H1 (cell line): Measurements from ENCODE around the gene ARHGAP4. TPM values are rescaled to one million over a fixed set of nuclear protein-coding genes. Genes with fewer than 3 reads are reported as not detected.

Source experiments
- CTCF ChIA-PET: fragments of 300-600 bp; sonication (Branson Sonifier 250); formaldehyde crosslinking; loops from one replicate; lab custom pipeline; 2021; ENCODE audit not compliant: partially characterized antibody; lab: Charles Lee
- POLR2A ChIA-PET: fragments of 300-600 bp; sonication (Branson Sonifier 250); formaldehyde crosslinking; loops from one replicate; lab custom pipeline; 2021; ENCODE audit warnings: inconsistent platforms; ENCODE audit not compliant: partially characterized antibody; lab: Charles Lee
- DNase-seq, 2 experiments: peaks; one replicate each; pipeline versions ENCODE4 v3.0.0 to v3.0.0-alpha.2; 2010 to 2022; ENCODE audit warnings: low spot score in 2 of 2, low read depth in 1 of 2, mixed read lengths in 1 of 2
- FAIRE-seq: peaks from 2 replicates; lab custom pipeline; 2011; peaks lifted over from hg19 to GRCh38; lab: Jason Lieb, UNC
- H2AFZ ChIP-seq: 2 replicates; pipeline ENCODE4 v1.8.1; 2012; ENCODE audit warnings: low read length, inconsistent platforms
- H2AK5ac ChIP-seq: 2 replicates; pipeline ENCODE4 v1.6.1; 2013; ENCODE audit warnings: low read depth, low read length
- H2BK120ac ChIP-seq: replicated peaks from 2 replicates; pipeline ENCODE3; 2013; ENCODE audit warnings: low read depth, low read length, inconsistent platforms
- H2BK12ac ChIP-seq: 2 replicates; pipeline ENCODE4 v1.6.1; 2013; ENCODE audit warnings: low read depth, low read length
- H2BK15ac ChIP-seq: 2 replicates; pipeline ENCODE4 v1.6.1; 2013; ENCODE audit warnings: low read length
- H2BK20ac ChIP-seq: 2 replicates; pipeline ENCODE4 v1.6.1; 2013; ENCODE audit warnings: low read length
- H2BK5ac ChIP-seq: 2 replicates; pipeline ENCODE4 v1.6.1; 2013; ENCODE audit warnings: low read depth, low read length
- H3K14ac ChIP-seq: 2 replicates; pipeline ENCODE4 v1.6.1; 2013; ENCODE audit warnings: inconsistent platforms; ENCODE audit not compliant: insufficient read length
- H3K18ac ChIP-seq: 2 replicates; pipeline ENCODE4 v1.6.1; 2013; ENCODE audit warnings: low read length; ENCODE audit errors: extremely low read depth
- H3K23ac ChIP-seq: 2 replicates; pipeline ENCODE4 v1.6.1; 2013; ENCODE audit warnings: inconsistent platforms; ENCODE audit not compliant: insufficient read length
- H3K23me2 ChIP-seq: 2 replicates; pipeline ENCODE4 v1.6.1; 2013; ENCODE audit warnings: low read depth, low read length
- H3K27ac ChIP-seq: 2 replicates; pipeline ENCODE4 v1.6.1; 2011; ENCODE audit warnings: low read depth, low read length, inconsistent platforms
- H3K27me3 ChIP-seq, 4 experiments: replicated peaks in 1 of 4; 1 replicate in 1 of 4; 2 replicates in 3 of 4; pipeline versions ENCODE4 v1.6.1 to v1.8.1; 2011 to 2013; ENCODE audit warnings: low read length in 3 of 4, mild to moderate bottlenecking in 3 of 4, inconsistent platforms in 2 of 4, mixed read lengths in 2 of 4, moderate library complexity in 1 of 4; ENCODE audit not compliant: control insufficient read depth in 3 of 4, insufficient read depth in 3 of 4; ENCODE audit errors: extremely low read depth in 1 of 4
- H3K36me3 ChIP-seq, 4 experiments: 2 replicates each; pipeline versions ENCODE4 v1.6.1 to v1.8.1; 2011 to 2013; ENCODE audit warnings: mild to moderate bottlenecking in 4 of 4, low read length in 3 of 4, moderate library complexity in 2 of 4, control low read depth in 1 of 4, inconsistent platforms in 1 of 4; ENCODE audit not compliant: insufficient read depth in 4 of 4, control insufficient read depth in 2 of 4
- H3K4ac ChIP-seq: replicated peaks from 2 replicates; pipeline ENCODE3; 2013; ENCODE audit warnings: low read length, low read depth, mixed read lengths, inconsistent platforms; ENCODE audit not compliant: insufficient read length
- H3K4me1 ChIP-seq, 4 experiments: replicated peaks in 1 of 4; 1 replicate in 1 of 4; 2 replicates in 3 of 4; pipeline versions ENCODE4 v1.6.1 to v1.8.1; 2011 to 2013; ENCODE audit warnings: low read length in 3 of 4, inconsistent platforms in 2 of 4, mixed read lengths in 1 of 4; ENCODE audit not compliant: insufficient read depth in 4 of 4, control insufficient read depth in 3 of 4
- H3K4me2 ChIP-seq, 2 experiments: 2 replicates each; pipeline versions ENCODE4 v1.6.1 to v1.8.1; 2011 to 2013; ENCODE audit warnings: low read depth in 2 of 2, low read length in 2 of 2, control low read depth in 1 of 2, inconsistent platforms in 1 of 2, mild to moderate bottlenecking in 1 of 2; ENCODE audit not compliant: insufficient read depth in 1 of 2
- H3K4me3 ChIP-seq, 4 experiments: fragments of 200-600, 300-600 bp in 1 of 4; sonication (generic), shearing (Covaris generic), sonication (Bioruptor Twin) in 1 of 4; 2 replicates each; pipeline versions ENCODE4 v1.5.1 to v1.8.1; 2011 to 2016; ENCODE audit warnings: low read length in 4 of 4, low read depth in 3 of 4, control low read depth in 2 of 4, inconsistent platforms in 2 of 4, mild to moderate bottlenecking in 2 of 4, mixed read lengths in 1 of 4, moderate library complexity in 1 of 4; ENCODE audit not compliant: insufficient read depth in 2 of 4; ENCODE audit errors: extremely low read depth in 1 of 4
- H3K56ac ChIP-seq: replicated peaks from 2 replicates; pipeline ENCODE3; 2013; ENCODE audit warnings: low read depth, mild to moderate bottlenecking, mixed read lengths, low read length, inconsistent platforms; ENCODE audit not compliant: insufficient read length
- H3K79me1 ChIP-seq: 2 replicates; pipeline ENCODE4 v1.6.1; 2013; ENCODE audit warnings: low read depth, low read length, control low read depth
- H3K79me2 ChIP-seq, 2 experiments: 2 replicates each; pipeline versions ENCODE4 v1.6.1 to v1.8.1; 2012 to 2013; ENCODE audit warnings: low read length in 2 of 2, mild to moderate bottlenecking in 2 of 2, inconsistent platforms in 1 of 2; ENCODE audit not compliant: insufficient read depth in 2 of 2, control insufficient read depth in 1 of 2
- H3K9ac ChIP-seq, 4 experiments: replicated peaks in 1 of 4; 1 replicate in 1 of 4; 2 replicates in 3 of 4; pipeline versions ENCODE4 v1.6.1 to v1.8.1; 2011 to 2013; ENCODE audit warnings: low read depth in 3 of 4, low read length in 3 of 4, control low read depth in 2 of 4, mild to moderate bottlenecking in 2 of 4, moderate library complexity in 2 of 4, inconsistent platforms in 1 of 4; ENCODE audit errors: extremely low read depth in 1 of 4
- H3K9me3 ChIP-seq, 2 experiments: 2 replicates each; pipeline versions ENCODE4 v1.6.1 to v1.8.1; 2012 to 2013; ENCODE audit warnings: mild to moderate bottlenecking in 2 of 2, moderate library complexity in 2 of 2, control low read depth in 1 of 2, inconsistent platforms in 1 of 2, low read depth in 1 of 2, low read length in 1 of 2, mixed read lengths in 1 of 2; ENCODE audit not compliant: insufficient read depth in 2 of 2
- H4K20me1 ChIP-seq, 2 experiments: replicated peaks in 1 of 2; 2 replicates each; pipeline versions ENCODE3 to v1.8.1; 2011 to 2013; ENCODE audit warnings: inconsistent platforms in 2 of 2, low read length in 2 of 2, mild to moderate bottlenecking in 1 of 2; ENCODE audit not compliant: insufficient read depth in 2 of 2, control insufficient read depth in 1 of 2
- H4K5ac ChIP-seq: 2 replicates; pipeline ENCODE4 v1.6.1; 2013; ENCODE audit warnings: low read length, low read depth, mixed read lengths, inconsistent platforms; ENCODE audit not compliant: insufficient read length
- H4K8ac ChIP-seq: 2 replicates; pipeline ENCODE4 v1.8.0; 2013; ENCODE audit warnings: mild to moderate bottlenecking, moderate library complexity, low read length, inconsistent platforms; ENCODE audit not compliant: insufficient read depth; ENCODE audit errors: extremely low read depth
- H4K91ac ChIP-seq: replicated peaks from 2 replicates; pipeline ENCODE3; 2013; ENCODE audit warnings: low read length, mixed read lengths, inconsistent platforms; ENCODE audit not compliant: insufficient read length
- CTBP2 ChIP-seq: IDR thresholded peaks from 2 replicates; pipeline ENCODE4 v1.7.0; 2011; ENCODE audit warnings: borderline replicate concordance, mild to moderate bottlenecking, moderate library complexity, mixed read lengths, low read length; ENCODE audit not compliant: insufficient read depth, insufficient read length
- NRF1 ChIP-seq: IDR thresholded peaks from 2 replicates; pipeline ENCODE4 v1.6.1; 2011; ENCODE audit warnings: mild to moderate bottlenecking, low read depth, low read length, improper control_type of control experiment
- POLR2AphosphoS5 ChIP-seq: IDR thresholded peaks from 2 replicates; pipeline ENCODE4 v1.6.1; 2011; ENCODE audit warnings: low read depth, low read length
- SAP30 ChIP-seq: fragments of 300-600 bp; sonication (generic); IDR thresholded peaks from 2 replicates; pipeline ENCODE4 v1.7.1; 2012; ENCODE audit warnings: low read length, moderate library complexity, mild to moderate bottlenecking, inconsistent platforms; ENCODE audit not compliant: insufficient read depth, insufficient replicate concordance
- WGBS, 2 experiments: shearing (Covaris generic) in 1 of 2; methylation state at CpG; one replicate each; pipeline versions ENCODE4 v1.1.6 to v1.1.7; 2013 to 2015; ENCODE audit warnings: low lambda C conversion rate in 2 of 2, mixed read lengths in 2 of 2, inconsistent platforms in 1 of 2, low coverage in 1 of 2, missing lambda C conversion rate in 1 of 2; ENCODE audit not compliant: insufficient replicate concordance in 2 of 2, insufficient coverage in 1 of 2, insufficient read length in 1 of 2; ENCODE audit errors: extremely low coverage in 1 of 2, missing lambda C conversion rate in 1 of 2; 5-methylcytosine and 5-hydroxymethylcytosine counted together
- polyA plus RNA-seq, 7 experiments: library from polyadenylated mRNA; depleted of rRNA in 3 of 7; stranded (reverse) in 5 of 7; unstranded in 2 of 7; fragments of >200 nt in 5 of 7; fragments of 200-250 nt in 2 of 7; gene quantifications; 1 replicate in 5 of 7; 2 replicates in 1 of 7; 4 replicates in 1 of 7; pipeline versions ENCODE4 v1.2.1 to v1.2.3, GENCODE V29; 2011 to 2013; ENCODE audit warnings: missing spikeins in 2 of 7, mixed read lengths in 2 of 7
- total RNA-seq: library from RNA; stranded (reverse); fragmentation: NEBNext Ultra II Directional; extraction: Animal tissue kit (Norgen Biotek cat#: 25700); gene quantifications from 2 replicates; pipeline ENCODE4 v1.2.1, GENCODE V29; 2021

Gene ARHGAP4
- total and polyA plus RNA-seq, 2 of the 8 experiments (the other 6 are each of a cell fraction or from before 2014, with no cell fraction given): 23.9 to 26.0 TPM

DNA sequence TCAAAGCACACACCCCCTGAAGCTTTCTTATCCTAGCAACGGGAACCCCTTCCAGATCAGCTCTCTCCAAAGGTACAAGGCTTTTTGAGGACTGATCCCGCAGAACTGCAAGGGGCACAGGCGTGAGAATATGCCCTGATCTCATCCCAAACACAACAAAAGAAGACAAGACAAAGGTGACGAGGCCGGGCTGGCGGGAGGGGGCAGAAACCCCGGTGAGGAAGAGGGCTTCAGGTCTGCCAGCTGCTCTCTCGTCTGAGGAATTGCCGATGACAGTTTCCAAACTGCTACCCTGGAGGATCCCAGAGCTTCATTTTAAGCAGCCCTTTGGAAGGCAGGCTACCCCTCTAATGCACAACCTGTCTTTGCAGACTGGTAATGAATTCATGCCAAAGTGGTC is 42.2 kb upstream of the ARHGAP4 start:
- CTCF ChIA-PET: interaction anchor here (0.9 to 11.2 kb wide), 4 partner anchors 20 to 90 kb away, joined by 3 to 102 read pairs (median 4); partner anchors contain the start of gene RENBP
- 0 out of 7 replicates have a peak overlapping the region, but pooled peaks of 1 of the 4 experiments have one; percentile 22 for H3K9ac ChIP-seq

More for the DNA sequence above, 42.2 kb upstream of the ARHGAP4 start:
- peak overlapping the region; percentile 64 to 99 (median 82); a peak in 5 of 8 replicates for H3K4me3 ChIP-seq
- H2BK20ac ChIP-seq: no peak overlapping the region
- no peak overlapping the region for H3K4ac ChIP-seq
- no peak overlapping the region for H2BK12ac ChIP-seq
- no peak overlapping the region for H4K5ac ChIP-seq
- no peaks in the 10 kb centered on the region for H3K27me3 ChIP-seq
- FAIRE-seq (no peak), DNase-seq (no peak)
- no peak overlapping the region for H3K23ac ChIP-seq
- no peak overlapping the region for H3K18ac ChIP-seq
- POLR2A ChIA-PET: interaction anchor here (1.0 to 4.0 kb wide), 16 partner anchors 11 to 190 kb away, joined by 3 to 26 read pairs (median 4); partner anchors contain the start of genes ARHGAP4, IDH3G, NAA10 and SSR4
- no peak overlapping the region for H2BK15ac ChIP-seq
- 36% methylated on average over 6 of the region's 9 CpGs; no CpG with 5 or more reads in 1 of the 2 experiments for WGBS, 2 experiments
- peak overlapping the region; percentile 66 to 85 for H3K4me2 ChIP-seq
- H2AFZ ChIP-seq: no peak overlapping the region
- H3K79me2 ChIP-seq: peaks cover 44 to 75% of the 10 kb centered on the region in 2 experiments
- H4K8ac ChIP-seq: no peak overlapping the region
- H3K27ac ChIP-seq: no peak overlapping the region
- H3K4me1 ChIP-seq: peaks cover 4 to 21% (median 13%) of the 10 kb centered on the region in 4 experiments
- H4K20me1 ChIP-seq: peaks cover 18 to 29% of the 10 kb centered on the region in 2 experiments
- H2BK120ac ChIP-seq: no peak overlapping the region
- H3K79me1 ChIP-seq: no peaks in the 10 kb centered on the region; the same call in 1 of the 2 replicates
- peaks cover 0 to 5% (median under 1%) of the 10 kb centered on the region in 4 experiments; a peak in 4 of 8 replicates for H3K36me3 ChIP-seq
- no peak overlapping the region for H3K14ac ChIP-seq
- TF ChIP-seq NRF1 (no peak), SAP30 (no peak), POLR2AphosphoS5 (0 out of 2 replicates have a peak, but pooled peaks have one; percentile 19), CTBP2 (no peak)
- H2BK5ac ChIP-seq: no peak overlapping the region
- no peak overlapping the region for H4K91ac ChIP-seq
- no peak overlapping the region for H2AK5ac ChIP-seq
- H3K9me3 ChIP-seq: no peaks in the 10 kb centered on the region
- H3K56ac ChIP-seq: no peak overlapping the region
- peaks cover 6% of the 10 kb centered on the region; the same call in 1 of the 2 replicates for H3K23me2 ChIP-seq
